B cell (primary cell): Measurements from ENCODE around the gene PPT1.

Experiments
- EZH2 ChIP-seq: IDR thresholded peaks from 2 replicates; pipeline ENCODE4 v1.6.1; 2012; ENCODE audit warnings: borderline replicate concordance, low read depth, mild to moderate bottlenecking, moderate library complexity, low read length; ENCODE audit not compliant: insufficient read depth, poor library complexity, severe bottlenecking
- TF ChIP-seq, protein P1 (sequence below): fragments of 200-600 bp; IDR thresholded peaks from one replicate; pipeline ENCODE4 v1.8.0; 2022; ENCODE audit warnings: antibody characterized with exemption, mild to moderate bottlenecking

- TF ChIP-seq, protein P1, sequence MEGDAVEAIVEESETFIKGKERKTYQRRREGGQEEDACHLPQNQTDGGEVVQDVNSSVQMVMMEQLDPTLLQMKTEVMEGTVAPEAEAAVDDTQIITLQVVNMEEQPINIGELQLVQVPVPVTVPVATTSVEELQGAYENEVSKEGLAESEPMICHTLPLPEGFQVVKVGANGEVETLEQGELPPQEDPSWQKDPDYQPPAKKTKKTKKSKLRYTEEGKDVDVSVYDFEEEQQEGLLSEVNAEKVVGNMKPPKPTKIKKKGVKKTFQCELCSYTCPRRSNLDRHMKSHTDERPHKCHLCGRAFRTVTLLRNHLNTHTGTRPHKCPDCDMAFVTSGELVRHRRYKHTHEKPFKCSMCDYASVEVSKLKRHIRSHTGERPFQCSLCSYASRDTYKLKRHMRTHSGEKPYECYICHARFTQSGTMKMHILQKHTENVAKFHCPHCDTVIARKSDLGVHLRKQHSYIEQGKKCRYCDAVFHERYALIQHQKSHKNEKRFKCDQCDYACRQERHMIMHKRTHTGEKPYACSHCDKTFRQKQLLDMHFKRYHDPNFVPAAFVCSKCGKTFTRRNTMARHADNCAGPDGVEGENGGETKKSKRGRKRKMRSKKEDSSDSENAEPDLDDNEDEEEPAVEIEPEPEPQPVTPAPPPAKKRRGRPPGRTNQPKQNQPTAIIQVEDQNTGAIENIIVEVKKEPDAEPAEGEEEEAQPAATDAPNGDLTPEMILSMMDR = no peak
- no peak for TF ChIP-seq EZH2
These were observed 46.2 kb downstream of the PPT1 start for GRCh38 chr1:40050863-40051262.
